Neuronal stem cell (in vitro differentiated cells): ENCODE results near the gene RNF144A.

Experiments used
- DNase-seq: peaks from one replicate; pipeline ENCODE4 v3.0.0-alpha.2; 2013; ENCODE audit warnings: low spot score
- H2AFZ ChIP-seq: one replicate; pipeline ENCODE4 v1.6.1; 2013; ENCODE audit warnings: mild to moderate bottlenecking, low read length, inconsistent platforms
- H2AK5ac ChIP-seq: 2 replicates; pipeline ENCODE4 v1.6.1; 2013; ENCODE audit warnings: low read depth, mild to moderate bottlenecking, inconsistent platforms, low read length, moderate library complexity, mixed read lengths
- H2BK120ac ChIP-seq: 2 replicates; pipeline ENCODE4 v1.6.1; 2013; ENCODE audit warnings: low read depth, mild to moderate bottlenecking, inconsistent platforms, low read length, moderate library complexity, mixed read lengths
- H2BK12ac ChIP-seq: one replicate; pipeline ENCODE4 v1.6.1; 2013; ENCODE audit warnings: low read length, inconsistent platforms
- H2BK15ac ChIP-seq: 2 replicates; pipeline ENCODE4 v1.6.1; 2013; ENCODE audit warnings: mild to moderate bottlenecking, low read length, inconsistent platforms, mixed read lengths
- H2BK5ac ChIP-seq: one replicate; pipeline ENCODE4 v1.6.1; 2013; ENCODE audit warnings: inconsistent platforms, mild to moderate bottlenecking, low read length, moderate library complexity
- H3K14ac ChIP-seq: one replicate; pipeline ENCODE4 v1.6.1; 2013; ENCODE audit warnings: low read length, inconsistent platforms
- H3K18ac ChIP-seq: 2 replicates; pipeline ENCODE4 v1.6.1; 2013; ENCODE audit warnings: low read length, inconsistent platforms
- H3K23ac ChIP-seq: 2 replicates; pipeline ENCODE4 v1.6.1; 2013; ENCODE audit warnings: low read depth, mild to moderate bottlenecking, mixed read lengths, low read length, inconsistent platforms; ENCODE audit not compliant: poor library complexity
- H3K27ac ChIP-seq: replicated peaks from 3 replicates; pipeline ENCODE4 v1.5.1; 2013; ENCODE audit warnings: low read length, inconsistent platforms
- H3K27me3 ChIP-seq, 3 experiments: 2 replicates each; pipeline ENCODE4 v1.6.1; 2013; ENCODE audit warnings: low read length in 3 of 3, mild to moderate bottlenecking in 2 of 3, inconsistent platforms in 1 of 3, low read depth in 1 of 3, mixed read lengths in 1 of 3, moderate library complexity in 1 of 3; ENCODE audit not compliant: control insufficient read depth in 3 of 3, insufficient read depth in 3 of 3
- H3K36me3 ChIP-seq, 2 donors: replicated peaks in 1 of 2; 2 replicates each; pipeline ENCODE4 v1.6.1; 2013; ENCODE audit warnings: low read length in 2 of 2; ENCODE audit not compliant: control insufficient read depth in 2 of 2, insufficient read depth in 2 of 2
- H3K4ac ChIP-seq: 2 replicates; pipeline ENCODE4 v1.6.1; 2013; ENCODE audit warnings: inconsistent platforms, mild to moderate bottlenecking, low read length, moderate library complexity
- H3K4me1 ChIP-seq, 2 donors: 1 replicate in 1 of 2; 2 replicates in 1 of 2; pipeline ENCODE4 v1.6.1; 2013; ENCODE audit warnings: low read length in 2 of 2, low read depth in 1 of 2; ENCODE audit not compliant: control insufficient read depth in 2 of 2, insufficient read depth in 1 of 2
- H3K4me2 ChIP-seq: one replicate; pipeline ENCODE4 v1.6.1; 2013; ENCODE audit warnings: mild to moderate bottlenecking, low read length, inconsistent platforms; ENCODE audit not compliant: insufficient read depth, poor library complexity, severe bottlenecking
- H3K4me3 ChIP-seq, 2 donors: 2 replicates each; pipeline ENCODE4 v1.5.1; 2013; ENCODE audit warnings: low read length in 2 of 2, mild to moderate bottlenecking in 2 of 2, inconsistent platforms in 1 of 2, moderate library complexity in 1 of 2
- H3K79me1 ChIP-seq: one replicate; pipeline ENCODE4 v1.6.1; 2013; ENCODE audit warnings: low read depth, mild to moderate bottlenecking, inconsistent platforms, low read length, moderate library complexity
- H3K9ac ChIP-seq: one replicate; pipeline ENCODE4 v1.6.1; 2013; ENCODE audit warnings: mild to moderate bottlenecking, low read depth, low read length, inconsistent platforms; ENCODE audit not compliant: poor library complexity
- H3K9me3 ChIP-seq, 2 donors: replicated peaks in 1 of 2; 2 replicates each; pipeline versions ENCODE3 to v1.6.1; 2013; ENCODE audit warnings: low read length in 2 of 2, mild to moderate bottlenecking in 2 of 2, inconsistent platforms in 1 of 2, low read depth in 1 of 2, mixed read lengths in 1 of 2, moderate library complexity in 1 of 2; ENCODE audit not compliant: control insufficient read depth in 2 of 2, insufficient read depth in 1 of 2
- H4K8ac ChIP-seq: one replicate; pipeline ENCODE4 v1.6.1; 2013; ENCODE audit warnings: low read depth, mild to moderate bottlenecking, inconsistent platforms, low read length, moderate library complexity
- H4K91ac ChIP-seq: one replicate; pipeline ENCODE4 v1.6.1; 2013; ENCODE audit warnings: low read length, low read depth, mild to moderate bottlenecking, inconsistent platforms; ENCODE audit not compliant: poor library complexity
- WGBS, 2 donors: extraction: QIAGEN DNeasy Blood & Tissue Kit; methylation state at CpG; one replicate each; pipeline ENCODE4 v1.1.7; 2013; ENCODE audit warnings: missing lambda C conversion rate in 2 of 2, mixed read lengths in 1 of 2; ENCODE audit not compliant: insufficient read length in 2 of 2, insufficient replicate concordance in 1 of 2; ENCODE audit errors: extremely low coverage in 2 of 2; 5-methylcytosine and 5-hydroxymethylcytosine counted together

RNF144A gene

GRCh38 chr2:6960659-6961058 is 43.4 kb downstream of the RNF144A start:
- Histone ChIP-seq H3K4me3 (no peak overlapping the region), H3K18ac (no peak overlapping the region)
- DNase-seq, result no peak

GRCh38 chr2:6963727-6964126 is 46.5 kb downstream of the RNF144A start:
- no peak overlapping the region for H3K27ac ChIP-seq
- no peak overlapping the region for H3K4me2 ChIP-seq
- H4K91ac ChIP-seq, result no peak overlapping the region
- peaks cover 3 to 29% of the 10 kb centered on the region in 2 donors for H3K36me3 ChIP-seq
- H3K4me3 ChIP-seq, result peak overlapping the region in 1 of 2 donors; percentile 57
- no peak overlapping the region for H2BK15ac ChIP-seq
- H3K4me1 ChIP-seq, result peaks cover 0 to 2% of the 10 kb centered on the region in 2 donors
- no peak overlapping the region for H2BK5ac ChIP-seq
- peaks cover 2% of the 10 kb centered on the region for H3K79me1 ChIP-seq
- H2AFZ ChIP-seq, result no peak overlapping the region
- H4K8ac ChIP-seq, result no peak overlapping the region
- no peak overlapping the region for H3K9ac ChIP-seq
- no peak overlapping the region for H3K14ac ChIP-seq
- no peak overlapping the region for H2AK5ac ChIP-seq
- DNase-seq, result no peak
- no peak overlapping the region for H3K18ac ChIP-seq
- H3K9me3 ChIP-seq, result no peaks in the 10 kb centered on the region
- WGBS, 2 donors, result no CpG with 5 or more reads among the region's 6 CpGs
- H3K27me3 ChIP-seq, result no peaks in the 10 kb centered on the region
- no peak overlapping the region for H2BK120ac ChIP-seq
- no peak overlapping the region for H3K4ac ChIP-seq
- no peak overlapping the region for H2BK12ac ChIP-seq
- no peak overlapping the region for H3K23ac ChIP-seq

More at GRCh38 chr2:6960659-6961058, 43.4 kb downstream of the RNF144A start:
- H3K36me3 ChIP-seq, result peaks cover 3 to 33% of the 10 kb centered on the region in 2 donors
- WGBS, 2 donors, result no CpG with 5 or more reads among the region's 8 CpGs
- H4K8ac ChIP-seq, result no peak overlapping the region
- no peaks in the 10 kb centered on the region for H3K9me3 ChIP-seq
- no peaks in the 10 kb centered on the region for H3K79me1 ChIP-seq
- no peak overlapping the region for H3K4ac ChIP-seq
- H3K14ac ChIP-seq, result no peak overlapping the region
- H3K27me3 ChIP-seq, result no peaks in the 10 kb centered on the region
- H3K23ac ChIP-seq, result no peak overlapping the region
- H4K91ac ChIP-seq, result no peak overlapping the region
- H3K4me2 ChIP-seq, result no peak overlapping the region
- H2BK120ac ChIP-seq, result no peak overlapping the region
- no peak overlapping the region for H3K9ac ChIP-seq
- no peak overlapping the region for H2AFZ ChIP-seq
- H2BK5ac ChIP-seq, result no peak overlapping the region
- H3K4me1 ChIP-seq, result peaks cover 0 to 4% of the 10 kb centered on the region in 2 donors
- no peak overlapping the region for H2AK5ac ChIP-seq
- no peak overlapping the region for H2BK12ac ChIP-seq
- no peak overlapping the region for H2BK15ac ChIP-seq
- no peak overlapping the region for H3K27ac ChIP-seq

GRCh38 chr2:6965071-6965795 is 48.0 kb downstream of the RNF144A start:
- peaks cover 0 to 8% of the 10 kb centered on the region in 2 donors for H3K9me3 ChIP-seq
- H4K91ac ChIP-seq, result no peak overlapping the region
- no peak overlapping the region for H3K18ac ChIP-seq
- no peak for DNase-seq
- no peak overlapping the region for H3K14ac ChIP-seq
- no peak overlapping the region for H3K4me2 ChIP-seq
- H3K4me3 ChIP-seq, result no peak overlapping the region
- no peak overlapping the region for H3K4ac ChIP-seq
- no peak overlapping the region for H2AK5ac ChIP-seq
- H3K79me1 ChIP-seq, result peaks cover 2% of the 10 kb centered on the region
- H2BK120ac ChIP-seq, result no peak overlapping the region
- H3K9ac ChIP-seq, result no peak overlapping the region
- H2BK5ac ChIP-seq, result no peak overlapping the region
- WGBS, 2 donors, result no CpG with 5 or more reads among the region's 19 CpGs
- H2BK12ac ChIP-seq, result no peak overlapping the region
- no peak overlapping the region for H2BK15ac ChIP-seq
- H3K27me3 ChIP-seq, result no peaks in the 10 kb centered on the region
- no peak overlapping the region for H2AFZ ChIP-seq
- peaks cover 0 to 2% of the 10 kb centered on the region in 2 donors for H3K4me1 ChIP-seq
- H3K27ac ChIP-seq, result no peak overlapping the region
- no peak overlapping the region for H3K23ac ChIP-seq
- no peak overlapping the region for H4K8ac ChIP-seq
- H3K36me3 ChIP-seq, result peaks cover 3 to 39% of the 10 kb centered on the region in 2 donors

GRCh38 chr2:6966446-6966940 is 49.3 kb downstream of the RNF144A start:
- Histone ChIP-seq H3K9ac (no peak overlapping the region), H3K79me1 (peaks cover 2% of the 10 kb centered on the region), H3K27me3 (no peaks in the 10 kb centered on the region), H3K14ac (no peak overlapping the region), H3K27ac (no peak overlapping the region), H2BK120ac (no peak overlapping the region), H3K4me3 (no peak overlapping the region), H4K8ac (no peak overlapping the region), H3K18ac (no peak overlapping the region), H2BK5ac (no peak overlapping the region), H4K91ac (no peak overlapping the region), H3K9me3 (peaks cover 0 to 8% of the 10 kb centered on the region in 2 donors), H3K4me1 (peaks cover 0 to 2% of the 10 kb centered on the region in 2 donors), H3K23ac (no peak overlapping the region), H3K36me3 (peaks cover 3 to 49% of the 10 kb centered on the region in 2 donors), H3K4ac (no peak overlapping the region), H3K4me2 (no peak overlapping the region), H2BK12ac (no peak overlapping the region), H2BK15ac (no peak overlapping the region), H2AK5ac (no peak overlapping the region), H2AFZ (no peak overlapping the region)
- no peak for DNase-seq
- WGBS, 2 donors, result no CpG with 5 or more reads among the region's 7 CpGs
